ENCODE results near the gene NEO1.

The NEO1 gene

GRCh38 chr15:73353734-73354133, 301.5 kb downstream of the NEO1 start:
- Histone ChIP-seq H3K27me3 (ENCODE audit: low read depth, low read length) (no peaks in the 10 kb centered on the region), H3K4me1 (ENCODE audit: control insufficient read depth in 1 of 2, insufficient read depth in 2 of 2, low read length in 2 of 2) (no peaks in the 10 kb centered on the region), H3K4me3 (ENCODE audit: low read depth in 1 of 2, low read length in 2 of 2) (no peak overlapping the region), H3K36me3 (ENCODE audit: control insufficient read depth in 1 of 2, insufficient read depth in 2 of 2, low read length in 2 of 2) (no peaks in the 10 kb centered on the region), H3K9me3 (ENCODE audit: control insufficient read depth in 1 of 2, low read length in 2 of 2) (no peaks in the 10 kb centered on the region), H3K27ac (ENCODE audit: low read length) (no peak overlapping the region)

- H3K27me3 ChIP-seq (ENCODE audit: low read depth, low read length): no peaks in the 10 kb centered on the region
- H3K9me3 ChIP-seq (ENCODE audit: control insufficient read depth in 1 of 2, low read length in 2 of 2): no peaks in the 10 kb centered on the region
- no peak overlapping the region for H3K27ac ChIP-seq (ENCODE audit: low read length)
- H3K36me3 ChIP-seq (ENCODE audit: control insufficient read depth in 1 of 2, insufficient read depth in 2 of 2, low read length in 2 of 2): no peaks in the 10 kb centered on the region
- no peaks in the 10 kb centered on the region for H3K4me1 ChIP-seq (ENCODE audit: control insufficient read depth in 1 of 2, insufficient read depth in 2 of 2, low read length in 2 of 2)
- H3K4me3 ChIP-seq (ENCODE audit: low read depth in 1 of 2, low read length in 2 of 2): no peak overlapping the region
Measured at GRCh38 chr15:73354241-73354640, 302.0 kb downstream of the NEO1 start.

Data from muscle layer of duodenum (tissue), 2 donors.